SH-SY5Y (cell line): ENCODE results near the gene TACC2.

Source experiments
- GATA2 ChIP-seq: IDR thresholded peaks from 2 replicates; pipeline ENCODE4 v1.6.1; 2011; ENCODE audit warnings: mild to moderate bottlenecking, low read depth, low read length
- GATA3 ChIP-seq: IDR thresholded peaks from 2 replicates; pipeline ENCODE4 v1.6.1; 2011; ENCODE audit warnings: low read depth, mild to moderate bottlenecking, low read length, moderate library complexity

DNA sequence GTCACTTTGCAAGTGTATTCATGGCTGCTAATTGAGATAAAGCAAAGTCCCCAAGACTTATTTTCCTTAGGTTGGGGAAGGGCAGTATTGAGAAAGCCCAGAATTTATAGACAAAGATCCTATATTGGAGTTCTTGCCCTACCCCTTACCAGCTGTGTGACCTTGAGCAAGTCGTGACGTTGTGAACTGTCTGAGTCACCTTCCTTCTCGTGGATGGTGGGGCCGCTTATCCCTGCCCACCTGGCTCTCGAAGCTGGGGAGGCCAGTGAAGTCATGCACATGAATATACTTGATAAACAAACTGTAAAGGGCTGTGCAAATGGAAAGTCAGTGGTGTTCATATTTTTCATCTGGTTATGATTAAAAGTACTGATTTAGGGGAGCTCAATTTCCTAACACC, 127.4 kb downstream of the TACC2 start:
- no peak for TF ChIP-seq GATA2
- TF ChIP-seq GATA3, result no peak
